ENCODE results near the gene MYO16.

The MYO16 gene

GRCh38 chr13:108933061-108933460 is 303.6 kb downstream of the MYO16 start:
- no peak for DNase-seq (ENCODE audit: low read depth)

DNA sequence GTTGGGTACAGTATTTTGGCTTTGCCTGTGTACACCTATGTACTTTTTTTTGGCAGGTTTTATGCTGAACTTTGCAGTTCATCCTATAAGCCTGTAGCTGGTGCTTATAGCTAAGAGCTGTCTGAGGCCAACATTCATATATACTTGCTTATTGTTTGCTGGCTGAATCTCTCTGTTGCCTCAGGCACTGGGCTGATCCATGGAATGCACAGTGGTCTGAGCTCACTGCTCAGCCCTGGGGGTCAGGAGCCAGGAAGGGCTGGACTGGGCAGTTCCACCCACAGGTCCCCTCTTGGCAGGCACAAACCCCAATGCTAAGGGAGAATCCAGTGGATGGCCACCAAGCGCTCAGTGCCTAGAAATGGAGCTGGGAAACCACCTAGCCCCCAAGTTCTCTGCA is 308.7 kb downstream of the MYO16 start:
- no peak for DNase-seq (ENCODE audit: low read depth)

DNA sequence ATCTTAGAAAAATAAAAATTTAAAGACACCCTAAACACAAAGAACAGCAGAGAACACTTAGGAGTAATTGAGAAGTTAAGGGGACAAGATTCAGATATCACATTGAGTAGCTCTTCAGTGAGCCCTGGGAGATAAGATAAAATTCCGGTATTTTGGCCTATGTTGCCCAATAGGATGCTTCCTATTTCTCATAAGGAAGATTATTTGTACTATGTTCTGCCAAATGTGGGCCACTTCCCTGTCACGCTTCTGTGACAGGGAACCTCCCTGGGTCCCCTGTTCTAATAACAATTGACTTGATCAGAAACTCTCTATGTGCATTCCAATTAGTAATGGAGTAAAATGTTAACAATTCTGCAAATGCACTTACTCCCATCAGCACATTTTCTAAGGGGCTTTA is 310.7 kb downstream of the MYO16 start:
- no peak for DNase-seq (ENCODE audit: low read depth)

- no peak for DNase-seq (ENCODE audit: low read depth)
Observed at GRCh38 chr13:108943842-108944241, 314.4 kb downstream of the MYO16 start.

DNA sequence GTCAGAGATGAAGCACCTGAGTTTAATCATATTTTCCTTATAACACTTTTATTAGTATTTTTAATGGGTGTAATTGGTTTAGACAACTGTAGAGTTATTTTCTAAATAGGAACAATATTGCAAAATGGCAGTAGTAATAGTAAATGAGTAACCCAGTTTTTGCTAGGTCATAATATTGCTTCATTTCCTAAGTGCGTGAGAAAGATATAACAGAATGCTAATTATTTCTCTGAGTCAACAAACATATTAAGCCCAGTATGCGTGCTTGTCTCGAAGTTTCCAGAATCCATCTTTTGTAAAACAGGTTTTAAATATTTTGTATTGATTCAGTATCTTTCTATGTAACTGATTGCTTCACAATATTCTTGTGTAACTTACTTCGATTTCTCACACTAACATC is 315.3 kb downstream of the MYO16 start:
- DNase-seq (ENCODE audit: low read depth) = no peak

DNA sequence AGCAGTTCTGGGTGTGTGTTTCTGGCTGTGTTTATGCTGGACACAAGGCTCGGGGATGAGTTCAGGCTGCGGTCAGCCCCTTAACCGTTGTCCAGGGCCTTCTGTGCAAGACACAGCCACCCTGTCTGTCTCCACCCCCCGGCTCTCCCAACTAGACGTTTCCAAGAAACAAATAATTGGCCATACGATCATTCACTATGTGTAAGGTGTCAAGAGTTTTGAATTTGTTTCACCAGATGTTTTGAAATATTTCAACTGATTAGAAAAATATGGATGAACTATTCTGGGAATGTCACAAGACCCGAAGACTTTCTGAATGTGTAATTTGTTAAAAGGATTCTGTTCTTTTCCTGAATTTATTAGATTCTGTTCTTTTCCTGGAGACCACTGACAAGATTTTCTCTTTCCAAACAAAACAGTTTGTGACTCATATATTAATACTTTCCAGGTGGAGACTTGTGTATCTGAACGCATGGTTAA is 318.2 kb downstream of the MYO16 start:
- no peak for DNase-seq (ENCODE audit: low read depth)

DNA sequence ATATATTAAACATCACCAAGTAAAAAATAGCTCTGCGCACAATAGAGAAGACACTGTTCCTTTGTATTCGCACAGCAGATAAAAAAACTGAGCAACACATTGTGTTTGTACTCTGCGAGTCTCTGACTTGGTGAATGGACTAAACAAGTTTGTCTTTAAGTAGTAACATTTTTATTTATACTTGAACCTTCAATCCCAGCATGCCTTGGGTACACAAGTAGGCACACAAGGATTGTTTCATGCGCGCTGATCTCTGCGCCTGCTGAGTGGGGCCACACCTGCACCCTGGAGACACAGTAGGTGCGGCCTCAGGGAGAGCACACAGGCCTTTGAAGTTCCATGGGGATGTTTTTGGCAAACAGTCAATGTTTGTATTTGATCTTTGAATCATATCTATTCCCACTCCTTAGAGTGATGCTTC is 318.9 kb downstream of the MYO16 start:
- no peak for DNase-seq (ENCODE audit: low read depth)

DNA sequence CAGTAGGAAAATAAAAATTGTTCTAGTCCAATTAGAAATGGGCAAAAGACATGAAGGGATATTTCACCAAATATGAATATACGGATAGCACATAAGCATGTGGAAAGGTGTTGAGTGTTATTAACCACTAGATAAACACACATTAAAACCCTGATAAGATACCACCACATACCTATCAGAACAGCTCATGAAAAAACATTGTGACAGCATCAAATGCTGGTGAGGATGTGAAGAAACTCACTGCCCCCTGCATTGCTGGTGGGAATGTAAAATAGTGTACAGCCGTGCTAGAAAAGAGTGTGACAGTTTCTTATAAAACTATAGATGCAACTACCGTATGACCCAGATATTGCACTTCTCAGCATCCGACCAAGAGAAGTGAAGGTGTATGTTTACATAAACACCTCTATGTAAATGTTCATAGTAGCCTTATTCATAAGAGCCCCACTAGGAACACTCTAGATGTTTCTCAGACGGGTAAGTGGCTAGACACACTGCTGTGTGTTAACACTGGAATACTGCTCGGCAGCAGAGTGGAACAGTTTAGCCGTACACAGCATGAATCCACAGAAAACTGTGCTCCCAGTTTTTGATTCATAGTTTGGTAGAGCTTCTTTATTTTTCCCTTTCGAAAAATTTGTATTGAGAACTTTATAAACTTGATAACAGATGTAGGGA is 321.1 kb downstream of the MYO16 start:
- DNase-seq (ENCODE audit: low read depth) = no peak

DNA sequence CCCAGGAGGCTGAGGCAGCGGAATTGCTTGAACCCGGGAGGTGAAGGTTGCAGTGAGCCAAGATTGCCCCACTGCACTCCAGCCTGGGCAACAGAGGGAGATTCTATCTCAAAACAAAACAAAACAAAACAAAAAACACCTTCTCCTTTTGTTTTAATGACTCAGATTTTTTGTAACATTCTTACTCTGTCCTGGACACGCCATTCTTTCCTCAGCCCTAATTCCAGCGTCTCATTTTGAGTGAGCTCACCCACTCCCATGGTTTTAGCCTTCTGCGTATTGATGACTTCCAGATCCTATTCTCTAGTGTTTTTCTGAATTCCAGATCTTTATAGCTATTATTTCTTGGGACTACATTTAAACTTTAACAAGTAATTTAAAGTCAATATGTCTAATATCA is 326.3 kb downstream of the MYO16 start:
- no peak for DNase-seq (ENCODE audit: low read depth)

DNA sequence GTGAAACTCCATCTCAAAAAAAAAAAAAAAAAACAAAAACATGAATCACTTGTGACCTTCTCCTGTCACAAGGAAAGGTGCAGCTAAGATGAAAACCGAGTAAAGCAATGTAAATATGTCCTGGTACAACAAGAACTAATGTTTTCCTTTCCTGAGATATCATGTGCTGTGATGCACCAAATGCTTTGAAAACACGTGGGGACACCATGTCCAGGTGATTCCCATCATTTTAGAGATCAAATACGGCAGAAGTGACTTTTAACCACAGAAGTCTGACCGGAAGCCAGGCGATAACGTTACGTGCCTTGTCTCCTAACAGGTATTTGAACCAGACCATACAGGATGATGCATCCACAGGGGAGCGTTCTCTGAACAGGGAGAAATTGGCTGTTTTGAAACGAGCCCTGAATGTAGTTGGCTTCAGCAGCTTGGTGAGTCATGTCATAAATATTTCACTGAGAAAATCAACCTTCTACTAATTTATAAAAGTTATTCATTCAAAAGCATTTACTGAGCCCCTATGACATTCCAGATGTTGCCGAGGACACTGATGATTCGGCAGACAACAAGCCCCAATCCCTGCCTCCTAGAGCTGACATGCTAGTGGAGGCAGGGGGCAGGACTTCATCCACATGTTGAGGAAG is 328.1 kb downstream of the MYO16 start:
- DNase-seq (ENCODE audit: low read depth) = no peak

- no peak for DNase-seq (ENCODE audit: low read depth)
Observed at GRCh38 chr13:108958013-108958376, 328.6 kb downstream of the MYO16 start.

DNA sequence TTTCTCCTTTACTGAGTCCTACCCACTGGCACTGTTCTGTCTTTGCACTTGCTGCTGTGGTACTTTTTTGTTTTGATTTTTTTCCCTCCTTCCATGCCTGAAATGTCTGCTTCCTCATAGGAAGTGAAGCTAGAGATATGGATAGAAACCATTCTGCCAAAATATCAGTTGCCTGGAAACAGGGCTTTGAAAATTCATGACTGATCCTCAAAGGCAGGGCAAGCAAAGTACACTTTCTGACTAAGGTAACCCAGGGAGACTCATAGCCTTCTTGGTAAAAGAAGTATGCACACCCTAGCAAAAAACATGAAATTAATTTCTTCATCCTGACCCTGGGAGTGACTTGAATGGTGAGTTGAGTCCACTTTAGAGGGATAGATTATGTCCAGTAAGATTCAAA is 329.8 kb downstream of the MYO16 start:
- no peak for DNase-seq (ENCODE audit: low read depth)

GRCh38 chr13:108960006-108960405 is 330.6 kb downstream of the MYO16 start:
- no peak for DNase-seq (ENCODE audit: low read depth)

- no peak for DNase-seq (ENCODE audit: low read depth)
Observed at GRCh38 chr13:108961542-108962125, 332.2 kb downstream of the MYO16 start.

DNA sequence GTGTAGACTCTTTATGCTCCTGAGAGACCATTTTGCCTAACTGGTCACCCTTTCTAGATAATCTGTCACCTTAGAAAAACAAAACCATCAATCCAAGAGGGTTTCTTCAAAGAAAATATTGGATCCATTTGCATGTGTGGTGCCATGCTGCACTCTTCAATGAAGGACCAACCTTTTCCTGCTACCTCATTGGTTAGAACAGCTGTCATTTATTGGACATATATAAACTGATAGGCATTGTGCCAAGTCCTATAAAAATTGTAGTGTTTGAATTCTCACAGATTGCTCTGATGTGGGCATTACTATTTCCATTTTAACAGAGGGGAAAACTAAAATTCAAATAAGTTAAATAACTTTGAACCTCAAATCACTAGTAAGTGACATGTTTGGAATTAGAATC is 333.2 kb downstream of the MYO16 start:
- no peak for DNase-seq (ENCODE audit: low read depth)

GRCh38 chr13:108963276-108963810 is 333.9 kb downstream of the MYO16 start:
- no peak for DNase-seq (ENCODE audit: low read depth)

DNA sequence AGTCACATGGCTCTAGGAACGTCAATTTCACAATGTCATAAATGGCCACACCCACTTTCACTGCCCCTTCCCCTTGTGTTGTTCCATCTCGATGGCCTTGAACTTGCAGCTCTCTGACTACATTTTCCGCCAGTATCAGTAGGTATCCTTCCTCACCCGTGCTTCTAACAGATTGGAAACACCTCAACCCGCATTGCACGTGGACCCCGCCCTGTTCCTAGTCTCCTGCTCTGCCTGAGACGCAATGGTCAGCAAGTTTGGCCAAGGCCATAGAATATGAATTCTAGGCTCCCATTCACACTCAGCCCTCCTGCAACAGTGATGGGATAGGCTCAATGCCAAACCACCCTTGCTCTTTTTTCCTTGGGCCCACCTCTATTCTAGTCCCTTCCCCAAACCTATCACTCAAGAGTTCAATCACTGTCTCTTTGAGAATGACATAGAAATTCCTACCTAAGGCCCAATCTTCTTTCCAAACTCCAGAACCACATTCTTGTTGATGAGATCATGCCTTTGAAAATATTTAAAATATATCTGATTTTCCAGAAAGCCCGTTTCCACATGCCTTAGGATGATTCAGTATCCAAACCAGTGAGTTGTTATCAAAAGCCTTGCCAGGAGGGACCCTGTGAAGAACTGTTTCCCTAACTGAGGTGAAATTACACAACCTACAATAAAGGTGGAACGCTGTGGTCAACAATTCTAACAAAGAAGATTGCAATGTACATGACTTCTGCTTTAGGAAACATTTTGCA is 334.6 kb downstream of the MYO16 start:
- DNase-seq (ENCODE audit: low read depth) = no peak

DNA sequence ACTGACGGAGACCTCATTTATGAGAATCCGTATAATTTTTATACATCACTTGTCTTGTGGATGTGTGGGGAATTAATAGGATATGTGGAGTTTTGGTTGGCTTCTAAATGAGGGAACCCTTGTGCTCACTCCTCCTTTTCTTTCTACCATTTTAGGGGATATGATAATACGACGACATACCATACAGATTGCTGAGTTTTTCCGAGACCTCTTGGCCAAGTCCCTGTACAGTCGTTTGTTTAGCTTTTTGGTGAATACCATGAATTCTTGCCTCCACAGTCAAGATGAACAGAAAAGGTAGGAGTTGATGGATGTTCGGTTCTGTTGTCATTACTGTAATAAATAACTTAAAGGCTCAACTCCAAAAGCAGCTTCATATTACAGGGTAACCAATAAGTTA is 335.2 kb downstream of the MYO16 start:
- DNase-seq (ENCODE audit: low read depth) = no peak

DNA sequence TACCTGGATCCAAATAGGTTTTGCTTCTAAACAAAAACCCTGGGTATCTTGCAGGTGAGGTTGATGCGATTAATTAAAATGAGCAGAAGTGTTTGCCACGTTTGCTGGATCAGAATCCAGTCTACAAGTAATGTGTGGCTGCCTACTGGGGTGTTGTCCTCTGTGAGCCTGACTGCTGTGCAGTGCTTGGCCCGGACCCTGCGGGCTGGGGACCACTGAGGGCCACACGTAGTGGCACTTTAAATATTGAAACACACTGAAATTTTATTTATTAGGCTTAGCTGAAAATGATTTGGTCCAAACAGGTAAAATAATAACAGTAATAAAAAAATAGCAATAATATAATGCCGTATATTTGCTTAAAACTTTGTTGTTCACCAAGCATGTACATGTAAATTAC is 338.0 kb downstream of the MYO16 start:
- no peak for DNase-seq (ENCODE audit: low read depth)

- DNase-seq (ENCODE audit: low read depth) = no peak
Observed at GRCh38 chr13:108968566-108968965, 339.2 kb downstream of the MYO16 start.

- DNase-seq (ENCODE audit: low read depth) = no peak
Observed at GRCh38 chr13:108974686-108975085, 345.3 kb downstream of the MYO16 start.

DNA sequence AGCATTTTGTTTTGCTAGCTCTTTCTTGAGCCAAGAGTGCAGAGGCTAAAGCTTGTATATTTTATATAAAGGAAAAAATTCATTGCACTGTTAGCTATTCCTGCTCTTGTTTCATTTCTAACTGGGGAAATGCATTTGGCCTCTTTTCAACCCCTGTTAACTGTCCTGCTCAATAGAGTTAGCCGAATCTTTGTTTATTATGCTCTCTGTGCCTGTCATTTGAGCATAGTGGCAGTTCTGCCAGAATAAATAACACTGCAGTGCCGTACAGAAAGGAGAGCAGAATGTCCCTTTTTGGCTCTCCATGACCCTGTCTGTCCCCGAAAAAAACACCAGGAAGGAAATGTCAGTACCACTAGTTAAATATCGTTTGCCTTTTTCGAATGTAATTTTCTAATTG is 350.8 kb downstream of the MYO16 start:
- DNase-seq (ENCODE audit: low read depth) = no peak

- no peak for DNase-seq (ENCODE audit: low read depth)
Observed at GRCh38 chr13:108981407-108981806, 352.0 kb downstream of the MYO16 start.

Data from stimulated activated CD8-positive, alpha-beta memory T cell treated with anti-CD3 and anti-CD28 coated beads, Interleukin-12 subunit alpha, Interleukin-12 subunit beta, amount 100 ng/mL, for 4 hours (primary cell).